Prostate gland (tissue), 2 donors: ENCODE data around the gene CMTM8.

ENCODE experiments used
- POLR2A ChIP-seq: fragments of 450-650 bp; IDR thresholded peaks from one replicate; pipeline ENCODE4 v1.6.1; 2016; ENCODE audit warnings: antibody characterized with exemption, mild to moderate bottlenecking
- TF ChIP-seq, protein P1 (sequence below), 4 experiments: fragments of 200-600 bp in 2 of 4; fragments of 450-650 bp in 2 of 4; sonication (generic) in 2 of 4; IDR thresholded peaks; 1 replicate in 3 of 4; 2 replicates in 1 of 4; pipeline ENCODE4 v1.5.1; 2016 to 2019; ENCODE audit warnings: antibody characterized with exemption in 4 of 4, mild to moderate bottlenecking in 2 of 4, moderate library complexity in 2 of 4

- TF ChIP-seq POLR2A = no peak
- TF ChIP-seq, protein P1, sequence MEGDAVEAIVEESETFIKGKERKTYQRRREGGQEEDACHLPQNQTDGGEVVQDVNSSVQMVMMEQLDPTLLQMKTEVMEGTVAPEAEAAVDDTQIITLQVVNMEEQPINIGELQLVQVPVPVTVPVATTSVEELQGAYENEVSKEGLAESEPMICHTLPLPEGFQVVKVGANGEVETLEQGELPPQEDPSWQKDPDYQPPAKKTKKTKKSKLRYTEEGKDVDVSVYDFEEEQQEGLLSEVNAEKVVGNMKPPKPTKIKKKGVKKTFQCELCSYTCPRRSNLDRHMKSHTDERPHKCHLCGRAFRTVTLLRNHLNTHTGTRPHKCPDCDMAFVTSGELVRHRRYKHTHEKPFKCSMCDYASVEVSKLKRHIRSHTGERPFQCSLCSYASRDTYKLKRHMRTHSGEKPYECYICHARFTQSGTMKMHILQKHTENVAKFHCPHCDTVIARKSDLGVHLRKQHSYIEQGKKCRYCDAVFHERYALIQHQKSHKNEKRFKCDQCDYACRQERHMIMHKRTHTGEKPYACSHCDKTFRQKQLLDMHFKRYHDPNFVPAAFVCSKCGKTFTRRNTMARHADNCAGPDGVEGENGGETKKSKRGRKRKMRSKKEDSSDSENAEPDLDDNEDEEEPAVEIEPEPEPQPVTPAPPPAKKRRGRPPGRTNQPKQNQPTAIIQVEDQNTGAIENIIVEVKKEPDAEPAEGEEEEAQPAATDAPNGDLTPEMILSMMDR (IDR thresholded peaks at IDR 0.05) = no peak
These were observed 109.1 kb downstream of the CMTM8 start for GRCh38 chr3:32347343-32348125.
